Measurements from ENCODE around the gene FBLN2. TPM values are rescaled to one million over a fixed set of nuclear protein-coding genes. Genes with fewer than 3 reads are reported as not detected.

The FBLN2 gene
- total and polyA plus RNA-seq, 4 donors, result 1.3 to 9.1 (median 4.3) TPM

GRCh38 chr3:13501056-13501455 lies 47.9 kb upstream of the FBLN2 start:
- H3K4me1 ChIP-seq (ENCODE audit: control insufficient read depth in 4 of 4, insufficient read depth in 4 of 4, low read length in 3 of 4), result peaks cover 0 to 4% (median 2%) of the 10 kb centered on the region in 4 donors
- no peak for DNase-seq (ENCODE audit: low spot score)
- no peak overlapping the region for H3K9ac ChIP-seq (ENCODE audit: low read depth in 1 of 2, low read length in 2 of 2)
- no peak overlapping the region for H3K4me3 ChIP-seq (ENCODE audit: low read depth in 1 of 3, low read length in 3 of 3)
- 95% methylated on average over 4 of the region's 4 CpGs for WGBS
- no peaks in the 10 kb centered on the region for H3K27me3 ChIP-seq (ENCODE audit: control insufficient read depth in 4 of 4, insufficient read depth in 4 of 4, low read length in 3 of 4)
- TF ChIP-seq HNF4G (IDR thresholded peaks at IDR 0.05), result no peak
- no peak for TF ChIP-seq JUND (IDR thresholded peaks at IDR 0.05)
- no peak for TF ChIP-seq FOXA2 (IDR thresholded peaks at IDR 0.05)
- no peak for TF ChIP-seq EGR1 (IDR thresholded peaks at IDR 0.05; ENCODE audit: low read depth in 2 of 2)
- no peak for TF ChIP-seq RXRA (IDR thresholded peaks at IDR 0.05)
- TF ChIP-seq HNF4A (conservative IDR thresholded peaks at IDR 0.05), result no peak
- TF ChIP-seq ATF3 (IDR thresholded peaks at IDR 0.05), result no peak
- H3K27ac ChIP-seq (ENCODE audit: low read depth in 1 of 2, low read length in 2 of 2), result no peak overlapping the region
- no peaks in the 10 kb centered on the region for H3K9me3 ChIP-seq (ENCODE audit: control insufficient read depth in 4 of 4, low read length in 3 of 4)
- no peaks in the 10 kb centered on the region for H3K36me3 ChIP-seq (ENCODE audit: control insufficient read depth in 4 of 4, insufficient read depth in 3 of 4, low read depth in 1 of 4, low read length in 3 of 4)

GRCh38 chr3:13501521-13501920 lies 47.4 kb upstream of the FBLN2 start:
- no peak overlapping the region for H3K9ac ChIP-seq (ENCODE audit: low read depth in 1 of 2, low read length in 2 of 2)
- no peaks in the 10 kb centered on the region for H3K36me3 ChIP-seq (ENCODE audit: control insufficient read depth in 4 of 4, insufficient read depth in 3 of 4, low read depth in 1 of 4, low read length in 3 of 4)
- H3K4me3 ChIP-seq (ENCODE audit: low read depth in 1 of 3, low read length in 3 of 3), result no peak overlapping the region
- 95% methylated on average over 4 of the region's 4 CpGs for WGBS
- no peaks in the 10 kb centered on the region for H3K27me3 ChIP-seq (ENCODE audit: control insufficient read depth in 4 of 4, insufficient read depth in 4 of 4, low read length in 3 of 4)
- H3K9me3 ChIP-seq (ENCODE audit: control insufficient read depth in 4 of 4, low read length in 3 of 4), result no peaks in the 10 kb centered on the region
- no peak for TF ChIP-seq GABPA (IDR thresholded peaks at IDR 0.05 in 1 of 2, conservative IDR thresholded peaks at IDR 0.05 in 1 of 2)
- TF ChIP-seq CTCF (IDR thresholded peaks at IDR 0.05; ENCODE audit: low read depth, low read length, missing input control), result no peak
- no peak for TF ChIP-seq SP1 (IDR thresholded peaks at IDR 0.05)
- no peak for TF ChIP-seq RAD21 (IDR thresholded peaks at IDR 0.05)
- no peak for TF ChIP-seq FOXA2 (IDR thresholded peaks at IDR 0.05)
- TF ChIP-seq REST (IDR thresholded peaks at IDR 0.05), result no peak
- no peak for TF ChIP-seq YY1 (IDR thresholded peaks at IDR 0.05)
- no peak for TF ChIP-seq ZBTB33 (IDR thresholded peaks at IDR 0.05)
- no peak for TF ChIP-seq ATF3 (IDR thresholded peaks at IDR 0.05)
- no peak for DNase-seq (ENCODE audit: low spot score)
- peaks cover 0 to 2% (median under 1%) of the 10 kb centered on the region in 4 donors for H3K4me1 ChIP-seq (ENCODE audit: control insufficient read depth in 4 of 4, insufficient read depth in 4 of 4, low read length in 3 of 4)
- no peak overlapping the region for H3K27ac ChIP-seq (ENCODE audit: low read depth in 1 of 2, low read length in 2 of 2)
